ENCODE measurements around the gene CPNE5. TPM values are rescaled to one million over a fixed set of nuclear protein-coding genes. Genes with fewer than 3 reads are reported as not detected.

The CPNE5 gene
- total RNA-seq, 1 experiment from 2014 or later: not detected

DNA sequence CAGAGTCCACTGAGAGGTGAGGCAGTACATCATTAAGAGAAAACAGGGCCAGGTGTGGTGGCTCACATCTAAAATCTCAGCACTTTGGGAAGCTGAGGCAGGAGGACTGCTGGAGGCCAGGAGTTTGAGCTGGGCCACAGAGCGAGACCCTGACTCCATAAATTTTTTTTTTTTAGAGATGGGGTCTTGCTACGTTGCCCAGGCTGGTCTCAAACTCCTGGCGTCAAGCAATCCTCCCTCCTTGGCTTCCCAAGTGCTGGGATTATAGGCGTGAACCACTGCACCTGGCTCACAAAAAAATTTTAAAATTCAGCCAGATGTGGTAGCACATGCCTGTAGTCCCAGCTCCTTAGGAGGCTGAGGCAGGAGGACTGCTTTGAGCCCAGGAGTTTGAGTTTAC lies 18.1 kb upstream of the CPNE5 start:
- POLR2A ChIA-PET (ENCODE audit: unreplicated experiment): no interaction called here
- DNase-seq: no peak
- Histone ChIP-seq H3K4me2 (ENCODE audit: low read length) (no peak overlapping the region), H3K36me3 (ENCODE audit: low read depth, low read length) (peaks cover 32% of the 10 kb centered on the region), H3K4me3 (ENCODE audit: low read length) (no peak overlapping the region), H3K27ac (ENCODE audit: low read length) (no peak overlapping the region), H3K9me2 (replicated peaks; ENCODE audit: low read length) (no peaks in the 10 kb centered on the region), H3K79me2 (ENCODE audit: low read length) (peaks cover 22% of the 10 kb centered on the region), H3K9ac (ENCODE audit: low read length) (no peak overlapping the region), H3K9me3 (ENCODE audit: low read length) (no peaks in the 10 kb centered on the region), H3F3A (ENCODE audit: low read length, unreplicated experiment) (no peaks in the 10 kb centered on the region), H3K27me3 (ENCODE audit: low read length) (no peaks in the 10 kb centered on the region), H3K4me1 (ENCODE audit: insufficient read depth, low read length) (peaks cover 9% of the 10 kb centered on the region; the same call in 1 of the 2 replicates), H2AFZ (ENCODE audit: low read length) (no peak overlapping the region), H4K20me1 (ENCODE audit: low read length) (no peaks in the 10 kb centered on the region)
- CTCF ChIA-PET: no interaction called here
- intact Hi-C loops (cut with micrococcal nuclease): no loop called here
- no peak for ATAC-seq
- BruUV-seq (replicated peaks): no TSS peak
- TF ChIP-seq, protein P1, sequence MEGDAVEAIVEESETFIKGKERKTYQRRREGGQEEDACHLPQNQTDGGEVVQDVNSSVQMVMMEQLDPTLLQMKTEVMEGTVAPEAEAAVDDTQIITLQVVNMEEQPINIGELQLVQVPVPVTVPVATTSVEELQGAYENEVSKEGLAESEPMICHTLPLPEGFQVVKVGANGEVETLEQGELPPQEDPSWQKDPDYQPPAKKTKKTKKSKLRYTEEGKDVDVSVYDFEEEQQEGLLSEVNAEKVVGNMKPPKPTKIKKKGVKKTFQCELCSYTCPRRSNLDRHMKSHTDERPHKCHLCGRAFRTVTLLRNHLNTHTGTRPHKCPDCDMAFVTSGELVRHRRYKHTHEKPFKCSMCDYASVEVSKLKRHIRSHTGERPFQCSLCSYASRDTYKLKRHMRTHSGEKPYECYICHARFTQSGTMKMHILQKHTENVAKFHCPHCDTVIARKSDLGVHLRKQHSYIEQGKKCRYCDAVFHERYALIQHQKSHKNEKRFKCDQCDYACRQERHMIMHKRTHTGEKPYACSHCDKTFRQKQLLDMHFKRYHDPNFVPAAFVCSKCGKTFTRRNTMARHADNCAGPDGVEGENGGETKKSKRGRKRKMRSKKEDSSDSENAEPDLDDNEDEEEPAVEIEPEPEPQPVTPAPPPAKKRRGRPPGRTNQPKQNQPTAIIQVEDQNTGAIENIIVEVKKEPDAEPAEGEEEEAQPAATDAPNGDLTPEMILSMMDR (conservative IDR thresholded peaks at IDR 0.05; ENCODE audit: low read depth, low read length): no peak

DNA sequence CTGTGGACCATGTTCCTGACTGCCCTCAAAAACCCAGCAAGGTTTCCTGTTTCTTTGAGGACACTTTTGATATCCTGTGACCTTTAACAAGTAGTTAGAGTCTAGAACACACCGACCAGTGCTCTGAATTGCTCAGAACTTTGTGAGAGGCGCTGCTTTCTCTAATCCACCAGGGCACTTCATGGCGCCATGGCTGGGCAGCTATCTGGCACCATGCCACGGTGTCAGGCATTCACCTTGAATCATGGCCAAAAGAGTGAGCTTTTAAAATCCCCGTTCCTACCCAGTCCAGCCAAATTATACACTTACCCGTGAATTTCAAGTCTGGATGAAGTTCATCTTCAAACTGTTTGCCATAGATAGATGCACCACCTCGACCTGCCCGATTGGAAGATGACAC lies 17.0 kb upstream of the CPNE5 start:
- ChIA-PET POLR2A (ENCODE audit: unreplicated experiment) (no interaction called here), CTCF (no interaction called here)
- TF ChIP-seq EZH2 (IDR thresholded peaks at IDR 0.05; ENCODE audit: low read length, unreplicated experiment) (no peak), EZH2phosphoT487 (IDR thresholded peaks at IDR 0.05; ENCODE audit: borderline replicate concordance, low read length) (no peak)
- intact Hi-C loops (cut with micrococcal nuclease): no loop called here
- Histone ChIP-seq H3K9ac (ENCODE audit: low read length) (no peak overlapping the region), H3K4me1 (ENCODE audit: insufficient read depth, low read length) (peaks cover 9% of the 10 kb centered on the region; the same call in 1 of the 2 replicates), H3K27me3 (ENCODE audit: low read length) (no peaks in the 10 kb centered on the region), H3K9me3 (ENCODE audit: low read length) (no peaks in the 10 kb centered on the region), H3K4me2 (ENCODE audit: low read length) (no peak overlapping the region), H3K79me2 (ENCODE audit: low read length) (peaks cover 20% of the 10 kb centered on the region), H3F3A (ENCODE audit: low read length, unreplicated experiment) (no peaks in the 10 kb centered on the region), H3K36me3 (ENCODE audit: low read depth, low read length) (peaks cover 30% of the 10 kb centered on the region), H4K20me1 (ENCODE audit: low read length) (no peaks in the 10 kb centered on the region), H3K27ac (ENCODE audit: low read length) (no peak overlapping the region), H2AFZ (ENCODE audit: low read length) (no peak overlapping the region), H3K9me2 (replicated peaks; ENCODE audit: low read length) (no peaks in the 10 kb centered on the region), H3K4me3 (ENCODE audit: low read length) (no peak overlapping the region)
- ATAC-seq: no peak
- DNase-seq: no peak
- no TSS peak for BruUV-seq (replicated peaks)

DNA sequence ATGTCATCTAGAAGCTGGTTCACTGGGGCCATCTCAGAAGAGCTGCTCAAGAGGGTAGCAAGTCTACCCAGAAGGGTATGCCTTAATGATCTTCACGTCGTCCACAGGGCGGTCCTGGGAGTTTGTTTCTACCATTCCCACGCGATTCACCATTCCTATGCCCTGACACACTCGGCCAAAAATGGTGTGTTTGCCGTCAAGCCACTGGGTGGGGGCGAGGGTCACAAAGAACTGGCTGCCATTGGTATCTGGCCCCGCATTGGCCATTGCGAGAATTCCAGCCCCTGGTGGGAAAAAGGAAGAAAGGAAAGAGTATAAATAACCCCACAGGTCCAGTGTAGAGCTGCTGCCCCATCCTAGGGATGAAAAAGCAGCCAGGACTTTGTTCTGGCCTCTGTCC lies 16.5 kb upstream of the CPNE5 start:
- TF ChIP-seq EZH2 (IDR thresholded peaks at IDR 0.05; ENCODE audit: low read length, unreplicated experiment) (no peak), EZH2phosphoT487 (IDR thresholded peaks at IDR 0.05; ENCODE audit: borderline replicate concordance, low read length) (no peak)
- TF ChIP-seq, protein P1 (conservative IDR thresholded peaks at IDR 0.05; ENCODE audit: low read depth, low read length): no peak
- no peak overlapping the region for H3K4me3 ChIP-seq (ENCODE audit: low read length)
- no peaks in the 10 kb centered on the region for H4K20me1 ChIP-seq (ENCODE audit: low read length)
- no peaks in the 10 kb centered on the region for H3K27me3 ChIP-seq (ENCODE audit: low read length)
- no peak overlapping the region for H3K27ac ChIP-seq (ENCODE audit: low read length)
- no peaks in the 10 kb centered on the region for H3F3A ChIP-seq (ENCODE audit: low read length, unreplicated experiment)
- H3K9me2 ChIP-seq (replicated peaks; ENCODE audit: low read length): no peaks in the 10 kb centered on the region
- peaks cover 9% of the 10 kb centered on the region; the same call in 1 of the 2 replicates for H3K4me1 ChIP-seq (ENCODE audit: insufficient read depth, low read length)
- no peak overlapping the region for H3K4me2 ChIP-seq (ENCODE audit: low read length)
- ChIA-PET POLR2A (ENCODE audit: unreplicated experiment) (no interaction called here), CTCF (no interaction called here)
- intact Hi-C loops (cut with micrococcal nuclease): no loop called here
- peaks cover 28% of the 10 kb centered on the region for H3K36me3 ChIP-seq (ENCODE audit: low read depth, low read length)
- peaks cover 15% of the 10 kb centered on the region for H3K79me2 ChIP-seq (ENCODE audit: low read length)
- ATAC-seq (no peak), DNase-seq (no peak)
- H2AFZ ChIP-seq (ENCODE audit: low read length): no peak overlapping the region
- no peaks in the 10 kb centered on the region for H3K9me3 ChIP-seq (ENCODE audit: low read length)
- no peak overlapping the region for H3K9ac ChIP-seq (ENCODE audit: low read length)
- no TSS peak for BruUV-seq (replicated peaks)
